Suprapubic skin (tissue), 4 donors: ENCODE results near the gene SLC4A1. TPM values are rescaled to one million over a fixed set of nuclear protein-coding genes. Genes with fewer than 3 reads are reported as not detected.

ENCODE experiments used
- DNase-seq, 2 donors: peaks; one replicate each; pipeline ENCODE4 v3.0.0-alpha.2; 2019; ENCODE audit warnings: low spot score in 2 of 2
- H3K27ac ChIP-seq: fragments of 200-600 bp; sonication (generic); one replicate; pipeline ENCODE4 v1.5.1; 2019
- H3K27me3 ChIP-seq: fragments of 200-600 bp; sonication (generic); one replicate; pipeline ENCODE4 v1.5.1; 2019
- H3K36me3 ChIP-seq: fragments of 200-600 bp; sonication (generic); one replicate; pipeline ENCODE4 v1.5.1; 2019
- H3K4me1 ChIP-seq: fragments of 200-600 bp; sonication (generic); one replicate; pipeline ENCODE4 v1.5.1; 2019
- H3K4me3 ChIP-seq: fragments of 200-600 bp; sonication (generic); one replicate; pipeline ENCODE4 v1.5.1; 2019; ENCODE audit warnings: mild to moderate bottlenecking
- H3K9me3 ChIP-seq: fragments of 200-600 bp; sonication (generic); one replicate; pipeline ENCODE4 v1.5.1; 2019
- EP300 ChIP-seq: sonication (generic); formaldehyde crosslinking; IDR thresholded peaks from one replicate; pipeline ENCODE4 v1.6.1; 2017; ENCODE audit warnings: antibody characterized with exemption
- POLR2A ChIP-seq, 2 donors: fragments of 450-650 bp; IDR thresholded peaks; one replicate each; pipeline ENCODE4 v1.6.1; 2017; ENCODE audit warnings: antibody characterized with exemption in 2 of 2, mild to moderate bottlenecking in 2 of 2, moderate library complexity in 2 of 2
- POLR2AphosphoS5 ChIP-seq, 3 donors: sonication (generic); formaldehyde crosslinking; IDR thresholded peaks; one replicate each; pipeline ENCODE4 v1.6.1; 2017; ENCODE audit warnings: antibody characterized with exemption in 3 of 3
- WGBS: methylation state at CpG from one replicate; pipeline ENCODE4 v1.1.5; 2018; 5-methylcytosine and 5-hydroxymethylcytosine counted together
- total RNA-seq, 4 donors: library from RNA; depleted of rRNA; stranded (reverse); fragments of >200 nt; gene quantifications; one replicate each; pipeline ENCODE4 v1.1.0, GENCODE V29; 2016
- TF ChIP-seq, protein P1 (sequence below), 2 donors: fragments of 200-600 bp in 1 of 2; fragments of 450-650 bp in 1 of 2; sonication (generic) in 1 of 2; IDR thresholded peaks; one replicate each; pipeline ENCODE4 v1.5.1; 2016 to 2019; ENCODE audit warnings: antibody characterized with exemption in 2 of 2, mild to moderate bottlenecking in 1 of 2, moderate library complexity in 1 of 2

SLC4A1 gene
- total RNA-seq, 4 donors from 2014 or later, result 0.08 to 0.17 (median 0.10) TPM; not detected in 1

DNA sequence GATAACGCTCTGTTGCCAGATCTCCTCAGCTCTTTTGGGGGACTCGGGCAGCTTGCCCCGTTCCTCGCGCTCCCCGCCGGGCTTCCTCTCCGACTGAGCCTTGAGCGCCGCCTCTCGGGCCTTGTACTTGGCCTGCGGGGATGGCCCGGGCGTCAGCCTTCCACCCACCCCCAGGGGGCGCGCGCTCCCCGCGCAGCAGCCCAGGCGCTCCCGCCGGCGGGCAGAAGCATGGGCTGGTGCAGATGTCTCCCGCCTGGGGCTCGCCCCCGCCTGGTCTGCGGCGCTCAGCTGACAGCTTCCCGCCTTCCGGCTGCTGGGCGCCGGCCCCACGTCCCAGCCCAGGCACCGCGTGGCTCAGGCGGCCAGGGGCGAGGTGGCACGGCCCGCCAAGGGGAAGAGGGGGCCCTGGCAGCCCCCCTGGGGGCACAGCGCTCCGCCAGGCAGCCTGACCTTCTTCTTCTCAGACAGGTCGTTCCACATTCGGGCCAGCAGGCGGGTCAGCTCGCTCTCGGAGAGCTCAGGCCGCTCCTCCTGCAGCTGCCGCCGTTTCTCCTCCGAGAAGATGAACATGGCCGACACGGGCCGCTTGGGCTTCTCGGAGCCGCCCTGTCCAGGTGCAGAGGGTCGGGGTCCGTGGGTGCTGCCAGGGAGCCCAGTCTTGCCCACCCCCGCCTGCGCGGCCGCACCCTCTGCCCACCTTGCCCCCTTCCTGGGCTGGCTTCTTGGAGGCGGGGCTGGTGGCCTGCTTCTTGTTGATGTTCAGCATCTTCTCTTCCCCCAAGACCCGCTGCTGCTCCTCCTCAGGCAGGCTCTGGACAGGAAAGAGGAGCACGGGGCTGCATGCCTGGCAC lies 57.4 kb downstream of the SLC4A1 start:
- WGBS, result 31% methylated on average over 7 of the region's 64 CpGs
- DNase-seq, result peak; percentile 90 to 91
- no peak overlapping the region for H3K4me3 ChIP-seq
- no peaks in the 10 kb centered on the region for H3K9me3 ChIP-seq
- TF ChIP-seq POLR2AphosphoS5 (IDR thresholded peaks at IDR 0.05) (peak in 1 of 3 donors; percentile 43), EP300 (no peak)
- TF ChIP-seq, protein P1, sequence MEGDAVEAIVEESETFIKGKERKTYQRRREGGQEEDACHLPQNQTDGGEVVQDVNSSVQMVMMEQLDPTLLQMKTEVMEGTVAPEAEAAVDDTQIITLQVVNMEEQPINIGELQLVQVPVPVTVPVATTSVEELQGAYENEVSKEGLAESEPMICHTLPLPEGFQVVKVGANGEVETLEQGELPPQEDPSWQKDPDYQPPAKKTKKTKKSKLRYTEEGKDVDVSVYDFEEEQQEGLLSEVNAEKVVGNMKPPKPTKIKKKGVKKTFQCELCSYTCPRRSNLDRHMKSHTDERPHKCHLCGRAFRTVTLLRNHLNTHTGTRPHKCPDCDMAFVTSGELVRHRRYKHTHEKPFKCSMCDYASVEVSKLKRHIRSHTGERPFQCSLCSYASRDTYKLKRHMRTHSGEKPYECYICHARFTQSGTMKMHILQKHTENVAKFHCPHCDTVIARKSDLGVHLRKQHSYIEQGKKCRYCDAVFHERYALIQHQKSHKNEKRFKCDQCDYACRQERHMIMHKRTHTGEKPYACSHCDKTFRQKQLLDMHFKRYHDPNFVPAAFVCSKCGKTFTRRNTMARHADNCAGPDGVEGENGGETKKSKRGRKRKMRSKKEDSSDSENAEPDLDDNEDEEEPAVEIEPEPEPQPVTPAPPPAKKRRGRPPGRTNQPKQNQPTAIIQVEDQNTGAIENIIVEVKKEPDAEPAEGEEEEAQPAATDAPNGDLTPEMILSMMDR (IDR thresholded peaks at IDR 0.05), result peak; percentile 97
- H3K27me3 ChIP-seq, result no peaks in the 10 kb centered on the region
- H3K36me3 ChIP-seq, result peaks cover 56% of the 10 kb centered on the region
- no peak overlapping the region for H3K27ac ChIP-seq
- H3K4me1 ChIP-seq, result peaks cover 27% of the 10 kb centered on the region

DNA sequence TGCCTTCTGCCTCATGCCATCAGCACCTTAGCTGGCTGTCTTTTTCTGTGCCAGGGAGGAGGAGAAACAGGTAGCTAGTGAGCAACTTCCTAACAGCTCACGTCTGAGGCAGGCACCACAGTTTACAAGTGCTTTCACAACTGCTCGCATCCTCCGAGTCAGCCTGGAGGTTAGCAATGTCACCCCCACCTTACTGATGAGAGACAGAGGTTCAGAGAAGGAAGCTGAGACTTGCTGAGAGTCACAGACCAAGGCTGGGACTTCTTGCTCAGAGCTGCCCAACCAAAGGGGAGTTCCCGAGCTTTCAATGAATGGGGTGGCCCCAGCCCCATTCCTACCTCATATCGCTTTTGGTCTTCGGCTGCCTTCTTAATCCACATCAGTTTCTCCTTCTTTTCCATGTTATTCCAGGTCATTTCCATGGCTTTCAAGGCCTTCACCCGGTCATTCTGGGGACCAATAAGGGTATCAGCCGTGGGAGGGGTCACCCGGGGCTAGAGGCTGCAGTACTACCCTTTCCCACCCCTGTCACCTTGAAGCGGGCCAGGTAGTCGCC lies 58.1 kb downstream of the SLC4A1 start:
- no peaks in the 10 kb centered on the region for H3K27me3 ChIP-seq
- no peak overlapping the region for H3K4me3 ChIP-seq
- H3K27ac ChIP-seq, result no peak overlapping the region
- peaks cover 49% of the 10 kb centered on the region for H3K36me3 ChIP-seq
- peaks cover 27% of the 10 kb centered on the region for H3K4me1 ChIP-seq
- no peak for TF ChIP-seq EP300
- no peak for TF ChIP-seq POLR2A (IDR thresholded peaks at IDR 0.05)
- TF ChIP-seq, protein P1 (IDR thresholded peaks at IDR 0.05), result no peak
- no peak for TF ChIP-seq POLR2AphosphoS5 (IDR thresholded peaks at IDR 0.05)
- 74% methylated on average over 11 of the region's 11 CpGs for WGBS
- DNase-seq, result no peak
- H3K9me3 ChIP-seq, result no peaks in the 10 kb centered on the region

DNA sequence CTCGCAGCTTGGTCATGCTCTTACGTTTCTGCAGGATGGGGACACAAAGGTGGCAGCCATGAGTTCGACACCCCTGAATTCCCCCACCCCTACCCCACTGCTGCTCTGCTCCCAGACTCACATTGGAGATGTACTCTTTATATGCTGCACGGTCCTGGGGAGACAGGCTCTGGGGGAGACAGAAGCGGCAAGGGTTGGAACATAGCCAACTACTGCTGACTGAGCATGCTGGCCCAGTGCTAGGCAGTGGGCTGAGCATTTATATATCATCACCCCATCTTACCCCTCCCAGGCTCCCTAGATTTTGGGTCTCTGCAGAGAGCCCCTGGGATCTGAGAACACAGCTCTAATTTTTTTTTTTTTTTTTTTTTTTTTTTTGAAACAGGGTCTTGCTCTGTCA lies 60.2 kb downstream of the SLC4A1 start:
- no peak for DNase-seq
- WGBS, result 90% methylated on average over 2 of the region's 5 CpGs
- Histone ChIP-seq H3K4me3 (no peak overlapping the region), H3K9me3 (no peaks in the 10 kb centered on the region), H3K27ac (no peak overlapping the region), H3K36me3 (peaks cover 37% of the 10 kb centered on the region), H3K4me1 (peaks cover 41% of the 10 kb centered on the region), H3K27me3 (no peaks in the 10 kb centered on the region)
- TF ChIP-seq, protein P1 (IDR thresholded peaks at IDR 0.05), result no peak
- TF ChIP-seq POLR2AphosphoS5 (IDR thresholded peaks at IDR 0.05) (no peak), POLR2A (IDR thresholded peaks at IDR 0.05) (no peak), EP300 (no peak)

DNA sequence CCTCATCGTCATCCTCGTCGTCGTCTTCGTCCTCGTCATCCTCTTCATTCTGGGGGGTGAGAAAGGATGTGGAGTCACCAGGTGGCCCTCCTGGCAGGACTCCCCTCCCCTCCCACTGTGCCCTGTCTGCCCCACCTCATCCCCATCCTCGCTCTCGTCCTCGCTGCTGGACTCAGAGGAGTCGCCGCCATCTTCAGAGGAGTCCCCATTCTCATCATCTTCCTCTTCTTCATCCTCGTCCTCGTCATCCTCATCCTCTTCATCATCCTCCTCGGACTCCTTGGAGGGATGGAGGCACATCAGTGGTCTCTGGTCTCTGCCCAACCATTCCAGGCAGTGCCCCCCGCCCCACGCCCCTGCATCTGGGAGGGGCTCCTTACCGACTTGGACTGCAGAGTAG lies 60.6 kb downstream of the SLC4A1 start:
- 88% methylated on average over 17 of the region's 17 CpGs for WGBS
- no peak overlapping the region for H3K27ac ChIP-seq
- no peak for DNase-seq
- no peak overlapping the region for H3K4me3 ChIP-seq
- H3K36me3 ChIP-seq, result peaks cover 37% of the 10 kb centered on the region
- peaks cover 37% of the 10 kb centered on the region for H3K4me1 ChIP-seq
- H3K27me3 ChIP-seq, result no peaks in the 10 kb centered on the region
- TF ChIP-seq EP300 (no peak), POLR2A (IDR thresholded peaks at IDR 0.05) (no peak), POLR2AphosphoS5 (IDR thresholded peaks at IDR 0.05) (no peak)
- TF ChIP-seq, protein P1 (IDR thresholded peaks at IDR 0.05), result no peak
- H3K9me3 ChIP-seq, result no peaks in the 10 kb centered on the region

DNA sequence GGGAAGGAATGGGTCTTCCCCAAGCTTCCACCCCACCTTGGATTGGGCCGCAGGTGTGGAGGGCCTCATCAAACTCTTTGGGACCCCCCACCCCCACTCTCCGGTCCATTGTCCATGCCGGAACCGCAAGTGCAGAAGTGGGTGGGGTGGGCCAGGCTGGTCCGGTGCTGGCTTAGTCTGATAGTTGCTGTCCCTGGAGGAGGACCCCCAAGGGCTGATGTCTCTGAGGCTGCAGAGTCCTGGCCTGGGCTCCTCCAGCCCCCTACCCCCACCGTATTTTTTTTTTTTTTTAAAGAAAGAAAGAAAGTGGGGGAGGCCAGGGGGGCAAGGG lies 61.1 kb downstream of the SLC4A1 start:
- no peak for TF ChIP-seq POLR2A (IDR thresholded peaks at IDR 0.05)
- no peak for TF ChIP-seq POLR2AphosphoS5 (IDR thresholded peaks at IDR 0.05)
- TF ChIP-seq, protein P1 (IDR thresholded peaks at IDR 0.05), result no peak
- no peak for TF ChIP-seq EP300
- peaks cover 37% of the 10 kb centered on the region for H3K36me3 ChIP-seq
- H3K27me3 ChIP-seq, result no peaks in the 10 kb centered on the region
- WGBS, result 83% methylated on average over 6 of the region's 6 CpGs
- DNase-seq, result no peak
- no peaks in the 10 kb centered on the region for H3K9me3 ChIP-seq
- H3K4me3 ChIP-seq, result no peak overlapping the region
- H3K27ac ChIP-seq, result no peak overlapping the region
- H3K4me1 ChIP-seq, result peaks cover 36% of the 10 kb centered on the region
